ENCODE data around the gene TFR2. TPM values are rescaled to one million over a fixed set of nuclear protein-coding genes. Genes with fewer than 3 reads are reported as not detected.

Gene TFR2
- total RNA-seq = 2.9 and 4.5 TPM in 2 replicates

DNA sequence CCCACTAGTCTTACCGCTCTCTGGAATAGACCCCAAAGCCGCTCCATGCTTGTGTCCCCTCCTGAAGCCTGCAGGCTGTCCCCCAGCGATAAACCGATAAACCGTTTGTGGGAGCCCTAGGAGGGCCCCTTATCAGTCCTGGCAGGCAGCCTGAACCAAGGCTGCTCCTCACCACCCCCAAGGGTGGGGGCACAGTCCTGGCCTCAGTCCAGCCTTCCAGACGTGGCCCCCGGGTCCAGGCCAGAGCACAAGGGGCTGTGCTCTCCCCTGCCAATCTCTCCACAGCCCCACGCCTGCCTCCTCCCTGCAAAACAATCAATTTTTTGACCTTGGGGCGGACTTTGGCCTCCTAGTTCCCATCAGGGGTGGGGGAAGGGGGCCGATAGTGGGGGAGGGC is at the start of gene TFR2:
TSS of gene TFR2 (minus strand) at position 90 of the 397 bp plus-strand sequence. CDS start at position 47, 43 bp downstream.

DNA sequence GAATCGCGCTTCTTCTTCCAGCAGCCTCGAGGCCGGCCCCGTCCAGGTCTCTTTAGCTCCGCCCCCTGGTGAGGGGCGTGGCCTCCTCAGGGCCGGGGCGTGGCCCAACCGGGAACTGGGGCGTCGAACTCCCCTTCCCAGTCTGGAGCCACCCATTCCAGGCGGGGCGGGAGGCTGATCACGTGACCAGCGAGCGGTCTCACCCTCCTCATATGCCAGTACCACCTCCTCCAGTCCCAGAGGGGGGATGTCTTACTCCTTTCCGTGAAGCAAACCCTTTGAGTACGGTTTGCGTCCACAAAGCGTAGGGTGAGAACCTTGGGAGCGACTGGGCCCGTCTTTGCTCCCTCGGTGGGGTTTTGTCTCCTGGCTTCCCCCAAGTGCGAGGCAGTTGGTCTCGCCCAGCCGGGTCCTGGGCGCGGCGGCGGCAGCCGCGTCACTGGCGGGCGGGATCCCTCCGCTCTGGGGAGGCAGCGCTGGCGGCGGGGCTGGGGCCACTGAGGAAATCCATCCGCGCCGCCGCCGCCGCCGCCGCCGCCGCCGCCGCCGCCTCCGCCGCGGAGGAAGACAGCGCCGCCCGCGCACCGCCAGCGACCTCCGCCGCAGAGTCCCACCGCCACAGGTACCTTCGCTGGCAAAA is 32.1 kb upstream of the TFR2 start, which contains the start of gene GNB2:
TSS of gene GNB2 (plus strand) at position 439 of the 640 bp plus-strand sequence. CDS start 2,526 bp downstream, outside the sequence.

DNA sequence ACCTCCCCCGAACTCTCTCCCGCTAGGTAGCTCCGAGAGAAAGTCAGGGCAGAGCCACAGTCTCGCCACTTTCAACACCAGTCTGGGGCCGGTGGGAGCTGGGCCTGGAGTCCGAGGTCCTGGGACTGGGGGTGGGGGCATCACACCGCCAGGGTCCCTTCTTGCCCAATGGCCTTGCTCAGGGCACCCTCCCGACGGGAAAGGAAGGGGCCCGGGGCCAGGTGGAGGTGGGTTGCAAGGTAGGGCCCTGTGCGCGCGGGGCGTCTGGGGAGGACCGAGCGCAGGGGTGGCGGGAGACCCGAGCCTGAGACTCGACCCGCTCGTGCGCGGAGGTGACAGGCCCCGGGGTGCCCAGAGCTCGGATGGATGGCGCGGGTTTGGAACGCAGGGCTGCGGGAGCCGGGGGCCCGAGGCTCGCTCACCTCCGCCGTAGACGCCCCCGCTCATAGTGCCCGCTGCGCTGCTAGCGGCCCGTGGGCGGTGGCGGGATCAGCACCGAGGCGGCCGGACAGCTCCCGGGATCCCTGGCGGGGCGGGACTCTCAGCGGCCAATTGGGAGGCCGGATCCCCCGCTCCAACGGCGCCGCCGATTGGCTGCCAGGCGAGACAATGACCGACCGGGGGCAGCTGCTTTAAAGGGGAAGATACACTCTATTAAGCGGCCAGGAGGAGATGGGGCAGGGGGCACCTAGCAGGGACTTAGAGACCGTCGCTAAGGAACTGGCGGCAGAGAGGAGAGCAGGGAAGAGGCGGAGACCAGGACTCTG is 14.7 kb upstream of the TFR2 start, which contains the start of gene ACTL6B:
TSS of gene ACTL6B (minus strand) at position 541 of the 767 bp plus-strand sequence. CDS start at position 447, 94 bp downstream.

DNA sequence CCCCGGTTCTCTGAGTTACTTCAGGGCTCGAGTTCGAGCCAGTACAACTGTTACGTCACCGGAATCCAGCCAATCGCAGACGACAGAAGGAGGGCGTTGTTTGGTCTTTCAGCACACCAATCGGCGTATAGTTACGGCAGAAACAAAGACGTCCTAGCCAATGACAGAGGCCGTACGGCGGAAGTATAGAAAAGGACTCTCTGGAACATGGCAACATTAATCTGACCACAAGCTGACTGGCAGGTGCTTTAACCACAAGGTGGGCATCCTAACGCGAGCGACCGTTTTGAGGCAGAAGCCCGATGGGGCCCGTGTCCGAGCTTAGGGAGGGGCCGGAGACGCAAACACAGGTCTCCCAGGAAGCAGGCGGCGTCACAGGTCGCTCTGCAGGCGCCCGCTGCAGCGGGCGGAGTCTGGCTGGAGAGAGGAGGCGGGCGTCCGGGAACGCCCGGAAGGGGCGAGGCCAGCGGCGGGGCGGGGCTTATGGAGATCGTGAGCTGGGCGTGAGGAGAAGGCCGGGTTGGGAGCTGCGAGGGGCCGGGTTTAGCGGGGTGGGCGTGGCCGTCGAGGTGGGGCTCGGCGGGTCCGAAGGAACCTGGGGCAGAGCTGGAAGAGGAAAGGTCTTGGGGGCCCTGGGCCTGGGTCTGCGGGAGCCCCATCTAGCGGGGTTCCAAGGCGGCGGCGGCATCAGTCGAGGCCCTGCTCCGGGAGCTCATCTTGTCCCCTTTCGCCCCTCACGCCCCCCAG is 29.2 kb downstream of the TFR2 start, which contains the start of gene MOSPD3:
TSS of gene MOSPD3 (plus strand) at position 558 of the 747 bp plus-strand sequence. CDS start 252 bp downstream, outside the sequence.

DNA sequence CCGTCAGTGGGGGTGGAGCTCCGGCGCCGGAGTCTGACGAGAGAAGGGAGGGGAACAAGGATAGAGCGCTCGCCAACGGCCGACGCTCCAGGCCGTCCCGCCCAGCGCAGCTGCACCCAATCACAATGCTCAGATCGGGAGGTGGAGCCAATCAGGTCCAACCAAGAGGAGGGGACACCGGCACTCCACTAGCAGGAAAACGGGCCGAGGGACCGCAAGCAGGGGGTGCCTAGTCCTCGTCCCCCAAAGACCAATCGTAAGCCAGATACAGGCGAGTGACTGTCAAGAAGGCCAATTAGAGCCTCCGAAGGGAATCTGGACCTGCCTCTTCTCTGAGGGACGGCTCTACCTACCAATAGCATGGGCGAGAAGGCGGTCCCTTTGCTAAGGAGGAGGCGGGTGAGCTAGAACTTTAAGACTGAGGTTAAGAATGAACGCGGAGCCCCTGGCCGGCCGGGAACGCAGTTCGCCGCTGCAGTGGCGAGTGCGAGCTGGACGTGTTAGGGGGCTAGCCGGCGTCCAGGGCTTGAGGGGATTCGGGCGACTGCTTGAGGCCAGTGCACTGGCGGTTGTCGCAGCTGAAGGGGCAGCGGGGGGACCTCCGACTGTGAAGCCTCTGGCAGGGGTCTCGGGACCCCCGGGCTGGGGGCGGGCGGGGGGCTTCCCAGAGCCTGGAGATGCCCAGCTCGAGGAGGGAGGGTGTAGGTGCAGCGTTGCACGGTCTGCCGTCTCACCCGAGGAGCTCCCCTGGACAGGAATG is 54.9 kb downstream of the TFR2 start, which contains the start of gene FBXO24:
TSS of gene FBXO24 (plus strand) at position 63 of the 760 bp plus-strand sequence. CDS start at position 361, 298 bp downstream.

DNA sequence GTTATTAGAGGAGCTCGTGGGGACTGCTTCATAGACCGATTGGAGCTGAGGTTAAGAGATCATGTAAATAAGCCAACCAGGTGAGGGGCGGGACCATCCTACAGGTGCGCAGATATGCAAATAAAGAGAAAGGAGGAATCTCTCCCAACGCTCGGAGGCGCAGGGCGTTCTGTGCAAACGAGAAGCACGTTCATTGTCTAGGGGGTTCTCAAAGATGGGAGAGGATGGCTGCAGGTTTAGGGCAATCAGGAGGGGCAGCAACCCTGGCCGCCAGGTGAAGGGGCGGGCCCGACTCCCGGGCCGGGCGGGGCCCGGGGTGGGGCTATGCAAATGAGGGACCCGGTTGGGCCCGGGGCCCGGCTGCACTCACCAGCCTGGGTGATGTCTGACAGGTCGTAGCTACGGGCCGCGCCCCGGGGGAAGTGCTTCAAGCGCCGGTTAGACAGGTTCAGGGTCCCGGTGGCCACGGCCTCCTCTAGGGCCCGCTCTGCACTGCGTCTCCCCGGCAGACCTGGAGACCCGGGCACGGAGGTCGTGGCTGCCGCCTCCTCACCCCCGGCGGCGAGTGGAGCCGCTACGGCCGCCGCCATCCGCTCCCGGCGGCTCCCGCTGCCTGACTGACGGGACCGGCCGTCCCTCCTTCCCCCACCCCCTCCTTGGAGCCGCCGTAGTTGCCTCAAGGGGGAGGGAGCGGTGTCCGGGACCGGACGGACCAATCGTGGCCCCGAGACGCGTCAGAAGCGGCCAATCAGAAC is 55.7 kb downstream of the TFR2 start, which contains the start of gene LRCH4:
TSS of gene LRCH4 (minus strand) at position 619 of the 755 bp plus-strand sequence. CDS start at position 590, 29 bp downstream.

DNA sequence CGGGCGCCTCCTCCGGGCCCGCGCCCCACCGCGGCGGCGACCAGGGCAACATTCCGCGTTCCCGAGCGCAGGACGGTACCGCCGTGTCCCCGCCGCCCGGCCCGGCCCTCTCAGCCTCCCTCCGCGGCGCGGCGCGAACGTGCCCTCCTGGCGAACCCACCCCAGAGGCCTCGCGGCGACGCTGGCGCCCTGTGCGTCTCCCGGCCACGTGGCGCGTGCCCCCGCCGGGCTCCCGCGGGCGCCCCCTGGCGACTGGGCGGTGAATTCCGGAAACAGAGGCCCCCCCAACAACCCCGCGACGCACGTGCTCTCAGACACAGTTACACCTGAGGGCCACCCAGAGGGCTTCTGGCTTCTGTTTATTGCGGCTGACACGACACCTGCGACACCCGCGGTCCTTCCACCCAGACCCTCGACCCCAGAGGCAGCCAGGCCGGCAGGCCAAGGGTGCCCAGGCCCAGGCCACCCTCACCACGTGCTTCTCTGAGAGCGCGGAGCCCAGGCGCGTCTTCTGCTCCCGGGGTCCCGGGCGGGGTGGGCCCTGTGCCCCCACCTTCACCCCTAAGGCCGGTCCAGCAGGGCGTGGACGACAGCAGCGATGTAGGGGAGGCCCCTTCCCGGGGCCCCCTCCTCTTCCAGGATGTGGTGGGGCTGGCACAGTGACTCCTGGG is 67.5 kb downstream of the TFR2 start, which contains the start of gene SAP25:
TSS of gene SAP25 (minus strand) at position 210 of the 671 bp plus-strand sequence. CDS start at position 52, 158 bp downstream.

Other genes with a start within 250 kb of the TFR2 start
- gene ZCWPW1, start 212.8 kb downstream of the TFR2 start, total RNA-seq = 0.72 and 0.81 TPM in 2 replicates
- gene MEPCE, start 211.7 kb downstream of the TFR2 start, total RNA-seq = 30.8 and 32.3 TPM in 2 replicates
- gene PPP1R35, start 205.1 kb downstream of the TFR2 start, total RNA-seq = 8.3 and 16.2 TPM in 2 replicates
- gene SPACDR, start 177.3 kb downstream of the TFR2 start, total RNA-seq = 1.5 TPM in 1 of 2 replicates, not detected in the other
- gene TSC22D4, start 162.3 kb downstream of the TFR2 start, total RNA-seq = 53.6 and 78.3 TPM in 2 replicates
- gene NYAP1, start 157.6 kb downstream of the TFR2 start, total RNA-seq = 2.4 and 7.0 TPM in 2 replicates
- 24.3 and 43.0 TPM in 2 replicates for gene AGFG2, start 102.3 kb downstream of the TFR2 start, total RNA-seq
- not detected in 2 replicates for gene SAP25, start 67.7 kb downstream of the TFR2 start, total RNA-seq
- gene LRCH4, start 55.4 kb downstream of the TFR2 start, total RNA-seq = 35.0 and 56.3 TPM in 2 replicates
- gene FBXO24, start 55.2 kb downstream of the TFR2 start, total RNA-seq = 0.65 and 3.1 TPM in 2 replicates
- gene PCOLCE, start 39.2 kb downstream of the TFR2 start, total RNA-seq = 131 and 244 TPM in 2 replicates
- gene MOSPD3, start 29.0 kb downstream of the TFR2 start, total RNA-seq = 12.8 and 30.7 TPM in 2 replicates
- not detected in 2 replicates for gene ACTL6B, start 14.9 kb upstream of the TFR2 start, total RNA-seq
- gene GNB2, start 32.2 kb upstream of the TFR2 start, total RNA-seq = 215 and 238 TPM in 2 replicates
- 11.0 and 15.0 TPM in 2 replicates for gene GIGYF1, start 52.7 kb upstream of the TFR2 start, total RNA-seq
- gene POP7, start 64.6 kb upstream of the TFR2 start, total RNA-seq = 21.5 and 28.7 TPM in 2 replicates
- not detected in 2 replicates for gene EPO, start 78.9 kb upstream of the TFR2 start, total RNA-seq
- gene ZAN, start 92.0 kb upstream of the TFR2 start, total RNA-seq = not detected in 2 replicates
- 44.4 and 46.8 TPM in 2 replicates for gene EPHB4, start 186.0 kb upstream of the TFR2 start, total RNA-seq
- gene SLC12A9, start 211.2 kb upstream of the TFR2 start, total RNA-seq = 13.4 and 16.2 TPM in 2 replicates
- 88.0 and 92.2 TPM in 2 replicates for gene TRIP6, start 225.8 kb upstream of the TFR2 start, total RNA-seq
- 43.1 and 52.2 TPM in 2 replicates for gene SRRT, start 233.6 kb upstream of the TFR2 start, total RNA-seq
- 0.49 and 6.0 TPM in 2 replicates for gene UFSP1, start 248.2 kb upstream of the TFR2 start, total RNA-seq